Measurements from ENCODE around the gene MZT2B. TPM values are rescaled to one million over a fixed set of nuclear protein-coding genes. Genes with fewer than 3 reads are reported as not detected.
"Not testable (repeated sequence)": the region's sequence is repeated elsewhere in the genome, so short reads cannot be mapped to it uniquely, and the experiment has no call there.

The MZT2B gene
- total RNA-seq = 100 to 1,000 TPM; 161 to 224 TPM
- 222 TPM for polyA plus RNA-seq (2013, experiment 1 of 2)
- 208 TPM for polyA plus RNA-seq (2013, experiment 2 of 2)
- long read RNA-seq, experiment 1, transcript MZT2B-206 (2 exons, 480 nt) = minor isoform, 6 of 80 reads
- long read RNA-seq, experiment 1, transcript MZT2B-201 (3 exons, 933 nt) = major isoform, 66 of 80 reads
- long read RNA-seq, experiment 1, partial matches to known transcripts = 0 of 80 reads
- long read RNA-seq, experiment 1, other reads (novel, unspliced or antisense) = 4 of 80 reads
- long read RNA-seq, experiment 2, transcript MZT2B-201 (3 exons, 933 nt) = major isoform, 121 of 141 reads
- long read RNA-seq, experiment 2, transcript MZT2B-203 (3 exons, 455 nt) = minor isoform, 5 of 141 reads
- long read RNA-seq, experiment 2, transcript MZT2B-204 (2 exons, 401 nt) = minor isoform, 5 of 141 reads
- long read RNA-seq, experiment 2, partial matches to known transcripts = 0 of 141 reads
- long read RNA-seq, experiment 2, other reads (novel, unspliced or antisense) = 7 of 141 reads
- long read RNA-seq, experiment 3, partial matches to known transcripts = 0 of 3 reads
- long read RNA-seq, experiment 3, other reads (novel, unspliced or antisense) = 1 of 3 reads
- long read RNA-seq, experiment 4 = 0 reads

- DNase-seq = peak; percentile 94
- H3K4me3 Mint-ChIP-seq = peak within 1 kb of the TSS; percentile 97
- H3K36me3 Mint-ChIP-seq (ENCODE audit: low read depth) = peaks cover 16% of the 10 kb centered on the region
- WGBS, 2 experiments (ENCODE audit: insufficient coverage in 1 of 2, insufficient read length in 1 of 2) = 0% methylated on average over 16 to 75 of the region's 86 CpGs
- H3K27ac ChIP-seq (ENCODE audit: low read depth, low read length) = peak within 1 kb of the TSS; percentile 73
- not testable (repeated sequence) for H3K4me1 Mint-ChIP-seq; H3K4me1 ChIP-seq (ENCODE audit: control insufficient read depth, insufficient read depth, low read length); H3K27me3 Mint-ChIP-seq (ENCODE audit: insufficient read depth); H3K27me3 ChIP-seq (ENCODE audit: control insufficient read depth, insufficient read depth, low read length, poor library complexity, severe bottlenecking); H3K9me3 ChIP-seq (ENCODE audit: control insufficient read depth, low read length); H3K9me3 Mint-ChIP-seq
- H3K4me3 ChIP-seq (ENCODE audit: low read length) = peak within 1 kb of the TSS; percentile 98
- peak within 1 kb of the TSS; percentile 99 for H3K27ac Mint-ChIP-seq
- peak; percentile 85 for TF ChIP-seq CTCF (conservative IDR thresholded peaks at IDR 0.05)
- H3K36me3 ChIP-seq (ENCODE audit: control insufficient read depth, insufficient read depth, low read length) = peaks cover 16% of the 10 kb centered on the region
- H3K9ac ChIP-seq (ENCODE audit: extremely low read depth, low read length, poor library complexity, severe bottlenecking) = peak within 1 kb of the TSS; percentile 95
These were observed at the start of gene MZT2B for GRCh38 chr2:130181880-130182682. Gene MZT2B, plus strand, starts transcription at chr2:130182262. Its CDS starts 21 bp downstream, at chr2:130182283.

- no peak overlapping the region for H3K4me3 Mint-ChIP-seq
- DNase-seq = peak; percentile 31
- H3K4me1 Mint-ChIP-seq = no peaks in the 10 kb centered on the region
- H3K27ac ChIP-seq (ENCODE audit: low read depth, low read length) = no peak overlapping the region
- H3K36me3 Mint-ChIP-seq (ENCODE audit: low read depth) = no peaks in the 10 kb centered on the region
- TF ChIP-seq CTCF (conservative IDR thresholded peaks at IDR 0.05) = no peak
- no peaks in the 10 kb centered on the region for H3K36me3 ChIP-seq (ENCODE audit: control insufficient read depth, insufficient read depth, low read length)
- H3K27me3 ChIP-seq (ENCODE audit: control insufficient read depth, insufficient read depth, low read length, poor library complexity, severe bottlenecking) = no peaks in the 10 kb centered on the region
- H3K27me3 Mint-ChIP-seq (ENCODE audit: insufficient read depth) = no peaks in the 10 kb centered on the region
- no peak overlapping the region for H3K4me3 ChIP-seq (ENCODE audit: low read length)
- no peak overlapping the region for H3K9ac ChIP-seq (ENCODE audit: extremely low read depth, low read length, poor library complexity, severe bottlenecking)
- no peaks in the 10 kb centered on the region for H3K9me3 Mint-ChIP-seq
- H3K27ac Mint-ChIP-seq = no peak overlapping the region
- no peaks in the 10 kb centered on the region for H3K9me3 ChIP-seq (ENCODE audit: control insufficient read depth, low read length)
- WGBS, 2 experiments (ENCODE audit: insufficient coverage in 1 of 2, insufficient read length in 1 of 2) = 92 to 97% methylated on average over 8 to 15 of the region's 15 CpGs
- no peaks in the 10 kb centered on the region for H3K4me1 ChIP-seq (ENCODE audit: control insufficient read depth, insufficient read depth, low read length)
These were observed 46.1 kb upstream of the MZT2B start for GRCh38 chr2:130135692-130136541.

- not testable (repeated sequence) for H3K27ac Mint-ChIP-seq; H3K36me3 Mint-ChIP-seq (ENCODE audit: low read depth); H3K27ac ChIP-seq (ENCODE audit: low read depth, low read length); H3K4me3 ChIP-seq (ENCODE audit: low read length); H3K4me1 Mint-ChIP-seq; H3K4me1 ChIP-seq (ENCODE audit: control insufficient read depth, insufficient read depth, low read length); H3K9ac ChIP-seq (ENCODE audit: extremely low read depth, low read length, poor library complexity, severe bottlenecking); H3K9me3 Mint-ChIP-seq; H3K9me3 ChIP-seq (ENCODE audit: control insufficient read depth, low read length); H3K4me3 Mint-ChIP-seq; H3K36me3 ChIP-seq (ENCODE audit: control insufficient read depth, insufficient read depth, low read length); DNase-seq; H3K27me3 Mint-ChIP-seq (ENCODE audit: insufficient read depth); H3K27me3 ChIP-seq (ENCODE audit: control insufficient read depth, insufficient read depth, low read length, poor library complexity, severe bottlenecking)
- 92 to 100% methylated on average over 2 to 6 of the region's 10 CpGs for WGBS, 2 experiments (ENCODE audit: insufficient coverage in 1 of 2, insufficient read length in 1 of 2)
These were observed 45.5 kb upstream of the MZT2B start for GRCh38 chr2:130136546-130136945.

- peak; percentile 31 for DNase-seq
- WGBS, 2 experiments (ENCODE audit: insufficient coverage in 1 of 2, insufficient read length in 1 of 2) = 75 to 93% methylated on average over 3 of the region's 5 CpGs
- not testable (repeated sequence) for H3K4me1 Mint-ChIP-seq
These were observed 44.9 kb upstream of the MZT2B start for GRCh38 chr2:130137118-130137517.

GRCh38 chr2:130138326-130138725 is 43.7 kb upstream of the MZT2B start:
- H3K9me3 ChIP-seq (ENCODE audit: control insufficient read depth, low read length); H3K4me1 Mint-ChIP-seq; H3K4me3 Mint-ChIP-seq; H3K4me1 ChIP-seq (ENCODE audit: control insufficient read depth, insufficient read depth, low read length); H3K27ac ChIP-seq (ENCODE audit: low read depth, low read length); H3K27ac Mint-ChIP-seq; H3K27me3 Mint-ChIP-seq (ENCODE audit: insufficient read depth); H3K4me3 ChIP-seq (ENCODE audit: low read length); H3K9ac ChIP-seq (ENCODE audit: extremely low read depth, low read length, poor library complexity, severe bottlenecking); H3K36me3 ChIP-seq (ENCODE audit: control insufficient read depth, insufficient read depth, low read length); H3K27me3 ChIP-seq (ENCODE audit: control insufficient read depth, insufficient read depth, low read length, poor library complexity, severe bottlenecking); H3K9me3 Mint-ChIP-seq; H3K36me3 Mint-ChIP-seq (ENCODE audit: low read depth): not testable (repeated sequence)
- peak; percentile 10 for DNase-seq
- WGBS, 2 experiments (ENCODE audit: insufficient coverage in 1 of 2, insufficient read length in 1 of 2) = 93 to 95% methylated on average over 4 to 10 of the region's 13 CpGs

More at GRCh38 chr2:130137118-130137517, 44.9 kb upstream of the MZT2B start:
- not testable (repeated sequence) for H3K9ac ChIP-seq (ENCODE audit: extremely low read depth, low read length, poor library complexity, severe bottlenecking); H3K9me3 ChIP-seq (ENCODE audit: control insufficient read depth, low read length); H3K36me3 ChIP-seq (ENCODE audit: control insufficient read depth, insufficient read depth, low read length); H3K9me3 Mint-ChIP-seq; H3K27ac ChIP-seq (ENCODE audit: low read depth, low read length); H3K4me1 ChIP-seq (ENCODE audit: control insufficient read depth, insufficient read depth, low read length); H3K27me3 ChIP-seq (ENCODE audit: control insufficient read depth, insufficient read depth, low read length, poor library complexity, severe bottlenecking); H3K36me3 Mint-ChIP-seq (ENCODE audit: low read depth); H3K27me3 Mint-ChIP-seq (ENCODE audit: insufficient read depth); H3K4me3 ChIP-seq (ENCODE audit: low read length); H3K27ac Mint-ChIP-seq; H3K4me3 Mint-ChIP-seq
